ENCODE data around the gene TRAF3. TPM values are rescaled to one million over a fixed set of nuclear protein-coding genes. Genes with fewer than 3 reads are reported as not detected.
A peak's percentile ranks its signal among the peaks of the same experiment; 100 is the strongest.

The TRAF3 gene
- total RNA-seq, 1 donor from 2014 or later = 14.0 TPM

DNA sequence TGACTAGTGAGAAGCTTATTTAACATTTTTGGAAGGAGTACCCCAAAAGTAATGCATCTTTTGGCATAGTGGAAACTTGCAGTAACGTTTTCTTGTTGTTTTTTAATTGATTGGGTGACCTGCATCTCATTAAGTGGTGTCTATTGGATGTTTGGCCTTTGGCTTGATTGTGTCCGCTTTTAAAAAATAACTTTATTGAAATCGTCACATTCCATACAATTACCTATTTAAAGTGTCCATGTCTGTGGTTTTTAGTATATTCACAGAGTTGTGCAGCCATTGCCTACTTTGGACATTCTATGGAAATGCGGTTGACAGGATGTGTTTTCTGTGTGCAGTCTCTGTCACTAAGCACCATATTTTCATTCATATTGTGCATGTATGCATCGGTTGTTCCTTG is 46.3 kb downstream of the TRAF3 start:
- no peak for TF ChIP-seq POLR2A (IDR thresholded peaks at IDR 0.05)
- TF ChIP-seq, protein P1, sequence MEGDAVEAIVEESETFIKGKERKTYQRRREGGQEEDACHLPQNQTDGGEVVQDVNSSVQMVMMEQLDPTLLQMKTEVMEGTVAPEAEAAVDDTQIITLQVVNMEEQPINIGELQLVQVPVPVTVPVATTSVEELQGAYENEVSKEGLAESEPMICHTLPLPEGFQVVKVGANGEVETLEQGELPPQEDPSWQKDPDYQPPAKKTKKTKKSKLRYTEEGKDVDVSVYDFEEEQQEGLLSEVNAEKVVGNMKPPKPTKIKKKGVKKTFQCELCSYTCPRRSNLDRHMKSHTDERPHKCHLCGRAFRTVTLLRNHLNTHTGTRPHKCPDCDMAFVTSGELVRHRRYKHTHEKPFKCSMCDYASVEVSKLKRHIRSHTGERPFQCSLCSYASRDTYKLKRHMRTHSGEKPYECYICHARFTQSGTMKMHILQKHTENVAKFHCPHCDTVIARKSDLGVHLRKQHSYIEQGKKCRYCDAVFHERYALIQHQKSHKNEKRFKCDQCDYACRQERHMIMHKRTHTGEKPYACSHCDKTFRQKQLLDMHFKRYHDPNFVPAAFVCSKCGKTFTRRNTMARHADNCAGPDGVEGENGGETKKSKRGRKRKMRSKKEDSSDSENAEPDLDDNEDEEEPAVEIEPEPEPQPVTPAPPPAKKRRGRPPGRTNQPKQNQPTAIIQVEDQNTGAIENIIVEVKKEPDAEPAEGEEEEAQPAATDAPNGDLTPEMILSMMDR (IDR thresholded peaks at IDR 0.05) = no peak
- no peak for TF ChIP-seq POLR2AphosphoS5 (IDR thresholded peaks at IDR 0.05; ENCODE audit: insufficient read depth in 1 of 2, low read depth in 1 of 2)
- Histone ChIP-seq H3K4me1 (peaks cover 31% of the 10 kb centered on the region), H3K36me3 (no peaks in the 10 kb centered on the region), H3K4me3 (no peak overlapping the region), H3K9me3 (no peaks in the 10 kb centered on the region), H3K27me3 (no peaks in the 10 kb centered on the region), H3K27ac (no peak overlapping the region)
- intact Hi-C loops (cut with DNase I) = no loop called here
- DNase-seq (ENCODE audit: extremely low spot score in 2 of 2) = no peak

DNA sequence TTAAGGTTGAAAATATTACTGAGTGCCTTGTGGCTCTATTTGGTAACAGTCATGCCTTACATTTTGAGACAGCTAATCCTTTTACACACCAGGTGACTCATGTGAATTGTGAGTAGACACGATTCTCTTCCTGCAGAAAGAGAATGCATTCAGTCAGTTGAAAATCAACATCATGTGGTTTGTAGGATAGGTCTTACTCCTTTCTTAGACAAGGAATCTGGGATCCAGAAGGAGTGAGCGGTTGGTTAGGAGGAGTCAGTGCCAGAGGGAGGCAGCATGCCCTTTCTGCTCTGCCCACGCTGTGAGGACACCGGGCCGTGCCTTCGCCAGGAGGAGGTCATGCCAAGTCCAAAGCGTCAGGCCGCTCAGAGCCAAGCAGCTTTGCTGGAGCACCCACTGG is 47.6 kb downstream of the TRAF3 start:
- Histone ChIP-seq H3K9me3 (no peaks in the 10 kb centered on the region), H3K4me3 (no peak overlapping the region), H3K27ac (no peak overlapping the region), H3K36me3 (no peaks in the 10 kb centered on the region), H3K4me1 (peaks cover 23% of the 10 kb centered on the region), H3K27me3 (no peaks in the 10 kb centered on the region)
- intact Hi-C loops (cut with DNase I) = no loop called here
- TF ChIP-seq, protein P1 (IDR thresholded peaks at IDR 0.05) = no peak
- no peak for TF ChIP-seq POLR2A (IDR thresholded peaks at IDR 0.05)
- peak in 1 of 2 donors; percentile 38 for TF ChIP-seq POLR2AphosphoS5 (IDR thresholded peaks at IDR 0.05; ENCODE audit: insufficient read depth in 1 of 2, low read depth in 1 of 2)
- no peak for DNase-seq (ENCODE audit: extremely low spot score in 2 of 2)

DNA sequence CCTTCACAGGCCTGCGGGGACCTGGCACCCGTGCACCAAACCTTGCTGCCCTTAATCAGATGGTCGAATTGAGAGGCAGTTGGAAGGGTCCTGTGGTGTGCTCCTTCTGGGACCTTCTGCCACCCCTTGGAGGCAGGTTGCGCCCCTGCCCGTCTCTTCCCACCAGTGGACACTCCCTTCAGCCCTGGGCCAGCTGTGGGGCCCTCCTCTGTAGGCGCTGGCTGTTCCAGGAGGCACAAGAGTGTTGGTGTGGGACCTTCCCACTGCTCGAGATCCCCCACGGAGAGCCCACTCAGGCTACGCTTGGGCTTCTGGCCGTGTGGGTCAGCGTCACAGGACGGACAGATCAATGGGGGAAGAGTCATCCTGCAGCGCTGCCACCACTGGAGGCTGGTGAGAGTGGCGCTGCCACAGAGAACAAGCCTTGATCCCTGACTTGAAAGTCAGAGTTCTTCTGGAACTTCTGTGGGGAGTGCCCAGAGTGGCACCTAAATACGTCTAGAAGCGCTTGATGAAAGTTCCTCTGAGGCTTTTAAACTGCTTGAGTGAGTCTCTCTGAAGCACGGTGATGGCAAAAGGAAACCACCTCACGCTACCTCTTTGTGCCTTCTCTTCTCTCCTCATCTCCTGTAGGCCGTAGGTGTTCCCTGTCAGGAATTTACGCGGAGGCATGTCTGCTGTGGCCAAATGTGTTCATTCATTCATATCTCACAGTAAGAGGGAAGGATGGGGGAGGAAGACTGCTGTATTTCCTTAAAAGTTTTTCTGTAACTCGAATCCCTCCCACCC is 48.3 kb downstream of the TRAF3 start:
- Histone ChIP-seq H3K4me3 (no peak overlapping the region), H3K9me3 (no peaks in the 10 kb centered on the region), H3K27me3 (no peaks in the 10 kb centered on the region), H3K4me1 (peaks cover 20% of the 10 kb centered on the region), H3K27ac (no peak overlapping the region), H3K36me3 (no peaks in the 10 kb centered on the region)
- TF ChIP-seq POLR2AphosphoS5 (IDR thresholded peaks at IDR 0.05; ENCODE audit: insufficient read depth in 1 of 2, low read depth in 1 of 2) (no peak), POLR2A (IDR thresholded peaks at IDR 0.05) (no peak)
- TF ChIP-seq, protein P1 (IDR thresholded peaks at IDR 0.05) = no peak
- intact Hi-C loops (cut with DNase I) = no loop called here
- no peak for DNase-seq (ENCODE audit: extremely low spot score in 2 of 2)

DNA sequence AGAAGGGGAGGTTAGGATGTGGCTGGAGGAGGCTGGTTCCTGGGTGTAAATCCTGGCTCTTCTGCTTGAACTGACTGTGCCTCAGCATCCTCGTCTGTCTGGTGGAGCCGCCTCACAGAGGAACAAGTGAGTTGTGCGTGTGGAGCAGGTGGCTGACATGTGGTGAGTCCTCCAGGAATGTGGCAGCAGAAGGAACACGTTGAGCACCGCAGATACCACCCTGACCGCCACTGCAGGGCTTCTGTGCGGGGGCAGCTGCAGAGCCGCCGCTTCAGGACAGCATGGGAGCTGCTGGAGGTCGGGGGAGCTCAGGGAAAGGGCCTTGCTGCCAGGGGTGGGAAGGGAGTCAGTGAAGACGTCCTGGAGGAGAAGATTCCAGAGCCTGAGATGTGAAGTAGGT is 48.9 kb downstream of the TRAF3 start:
- Histone ChIP-seq H3K4me3 (no peak overlapping the region), H3K4me1 (peaks cover 20% of the 10 kb centered on the region), H3K36me3 (no peaks in the 10 kb centered on the region), H3K27ac (no peak overlapping the region), H3K27me3 (no peaks in the 10 kb centered on the region), H3K9me3 (no peaks in the 10 kb centered on the region)
- intact Hi-C loops (cut with DNase I) = no loop called here
- TF ChIP-seq POLR2AphosphoS5 (IDR thresholded peaks at IDR 0.05; ENCODE audit: insufficient read depth in 1 of 2, low read depth in 1 of 2) (no peak), POLR2A (IDR thresholded peaks at IDR 0.05) (no peak)
- TF ChIP-seq, protein P1 (IDR thresholded peaks at IDR 0.05) = no peak
- DNase-seq (ENCODE audit: extremely low spot score in 2 of 2) = no peak
